ENCODE measurements around the gene SOX1.

Gene SOX1

DNA sequence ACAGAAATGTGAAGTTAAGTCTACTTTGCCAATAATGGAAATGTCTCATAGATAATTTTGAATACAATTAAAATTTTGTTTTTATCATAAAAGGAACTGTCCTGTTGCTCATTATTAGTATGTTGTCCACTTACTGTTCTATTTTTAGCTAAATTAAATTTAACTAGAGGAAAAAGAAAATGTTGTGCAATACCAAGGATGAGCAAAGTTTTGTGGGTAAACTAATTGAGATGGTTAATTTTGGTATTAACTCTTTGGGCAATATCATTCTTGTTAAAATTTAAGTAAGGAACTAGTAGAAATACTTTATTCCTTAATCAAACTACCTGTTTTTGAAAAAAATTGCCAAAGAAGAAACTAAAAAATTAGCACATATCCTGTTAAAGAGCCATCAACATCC is 43.5 kb downstream of the SOX1 start:
- no peak for TF ChIP-seq FOXP2 (optimal IDR thresholded peaks at IDR 0.05; ENCODE audit: borderline replicate concordance, extremely low read depth, extremely low read length, insufficient read depth)
- TF ChIP-seq, protein P1, sequence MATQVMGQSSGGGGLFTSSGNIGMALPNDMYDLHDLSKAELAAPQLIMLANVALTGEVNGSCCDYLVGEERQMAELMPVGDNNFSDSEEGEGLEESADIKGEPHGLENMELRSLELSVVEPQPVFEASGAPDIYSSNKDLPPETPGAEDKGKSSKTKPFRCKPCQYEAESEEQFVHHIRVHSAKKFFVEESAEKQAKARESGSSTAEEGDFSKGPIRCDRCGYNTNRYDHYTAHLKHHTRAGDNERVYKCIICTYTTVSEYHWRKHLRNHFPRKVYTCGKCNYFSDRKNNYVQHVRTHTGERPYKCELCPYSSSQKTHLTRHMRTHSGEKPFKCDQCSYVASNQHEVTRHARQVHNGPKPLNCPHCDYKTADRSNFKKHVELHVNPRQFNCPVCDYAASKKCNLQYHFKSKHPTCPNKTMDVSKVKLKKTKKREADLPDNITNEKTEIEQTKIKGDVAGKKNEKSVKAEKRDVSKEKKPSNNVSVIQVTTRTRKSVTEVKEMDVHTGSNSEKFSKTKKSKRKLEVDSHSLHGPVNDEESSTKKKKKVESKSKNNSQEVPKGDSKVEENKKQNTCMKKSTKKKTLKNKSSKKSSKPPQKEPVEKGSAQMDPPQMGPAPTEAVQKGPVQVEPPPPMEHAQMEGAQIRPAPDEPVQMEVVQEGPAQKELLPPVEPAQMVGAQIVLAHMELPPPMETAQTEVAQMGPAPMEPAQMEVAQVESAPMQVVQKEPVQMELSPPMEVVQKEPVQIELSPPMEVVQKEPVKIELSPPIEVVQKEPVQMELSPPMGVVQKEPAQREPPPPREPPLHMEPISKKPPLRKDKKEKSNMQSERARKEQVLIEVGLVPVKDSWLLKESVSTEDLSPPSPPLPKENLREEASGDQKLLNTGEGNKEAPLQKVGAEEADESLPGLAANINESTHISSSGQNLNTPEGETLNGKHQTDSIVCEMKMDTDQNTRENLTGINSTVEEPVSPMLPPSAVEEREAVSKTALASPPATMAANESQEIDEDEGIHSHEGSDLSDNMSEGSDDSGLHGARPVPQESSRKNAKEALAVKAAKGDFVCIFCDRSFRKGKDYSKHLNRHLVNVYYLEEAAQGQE (IDR thresholded peaks at IDR 0.05; ENCODE audit: insufficient read depth in 1 of 2, low read depth in 2 of 2, low read length in 2 of 2) = no peak
- TF ChIP-seq POLR2AphosphoS5 (IDR thresholded peaks at IDR 0.05; ENCODE audit: low read depth, low read length) = no peak
- TF ChIP-seq SIN3A (IDR thresholded peaks at IDR 0.05; ENCODE audit: borderline replicate concordance, insufficient read depth, low read length) = no peak
- TF ChIP-seq TAF1 (IDR thresholded peaks at IDR 0.05; ENCODE audit: borderline replicate concordance, insufficient read depth, low read length) = no peak

DNA sequence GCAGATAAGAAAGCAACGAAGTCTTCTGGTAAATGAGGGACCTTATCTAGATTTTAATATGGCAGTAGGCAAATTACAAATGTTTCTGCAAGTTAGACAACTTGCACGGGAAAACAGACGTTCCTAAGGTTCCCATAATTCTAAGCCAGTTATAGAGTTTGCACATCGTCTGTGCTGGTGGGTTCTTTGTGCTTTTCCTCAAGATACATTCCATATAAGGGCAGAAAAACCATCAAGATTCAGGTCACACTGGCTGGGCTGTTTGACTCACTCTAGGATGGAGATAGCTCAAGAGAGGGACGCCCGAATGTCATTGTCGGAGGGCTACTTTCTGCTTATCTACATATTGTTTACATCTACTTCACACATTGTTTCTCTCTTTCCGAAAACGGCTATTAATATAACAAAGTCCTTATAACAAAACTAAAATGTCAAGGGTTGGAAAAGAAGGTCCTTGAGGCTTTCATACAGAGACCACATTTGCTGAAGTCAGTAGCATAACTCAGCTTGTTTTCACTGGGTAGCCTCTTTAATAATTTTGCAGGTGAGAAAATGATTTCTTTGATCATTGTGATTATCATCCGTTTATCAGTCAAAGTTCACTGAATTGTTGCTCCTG is 44.4 kb downstream of the SOX1 start:
- no peak for TF ChIP-seq POLR2AphosphoS5 (IDR thresholded peaks at IDR 0.05; ENCODE audit: low read depth, low read length)
- TF ChIP-seq, protein P1 (IDR thresholded peaks at IDR 0.05; ENCODE audit: insufficient read depth in 1 of 2, low read depth in 2 of 2, low read length in 2 of 2) = no peak
- no peak for TF ChIP-seq FOXP2 (optimal IDR thresholded peaks at IDR 0.05; ENCODE audit: borderline replicate concordance, extremely low read depth, extremely low read length, insufficient read depth)
- TF ChIP-seq TAF1 (IDR thresholded peaks at IDR 0.05; ENCODE audit: borderline replicate concordance, insufficient read depth, low read length) = no peak
- no peak for TF ChIP-seq SIN3A (IDR thresholded peaks at IDR 0.05; ENCODE audit: borderline replicate concordance, insufficient read depth, low read length)

DNA sequence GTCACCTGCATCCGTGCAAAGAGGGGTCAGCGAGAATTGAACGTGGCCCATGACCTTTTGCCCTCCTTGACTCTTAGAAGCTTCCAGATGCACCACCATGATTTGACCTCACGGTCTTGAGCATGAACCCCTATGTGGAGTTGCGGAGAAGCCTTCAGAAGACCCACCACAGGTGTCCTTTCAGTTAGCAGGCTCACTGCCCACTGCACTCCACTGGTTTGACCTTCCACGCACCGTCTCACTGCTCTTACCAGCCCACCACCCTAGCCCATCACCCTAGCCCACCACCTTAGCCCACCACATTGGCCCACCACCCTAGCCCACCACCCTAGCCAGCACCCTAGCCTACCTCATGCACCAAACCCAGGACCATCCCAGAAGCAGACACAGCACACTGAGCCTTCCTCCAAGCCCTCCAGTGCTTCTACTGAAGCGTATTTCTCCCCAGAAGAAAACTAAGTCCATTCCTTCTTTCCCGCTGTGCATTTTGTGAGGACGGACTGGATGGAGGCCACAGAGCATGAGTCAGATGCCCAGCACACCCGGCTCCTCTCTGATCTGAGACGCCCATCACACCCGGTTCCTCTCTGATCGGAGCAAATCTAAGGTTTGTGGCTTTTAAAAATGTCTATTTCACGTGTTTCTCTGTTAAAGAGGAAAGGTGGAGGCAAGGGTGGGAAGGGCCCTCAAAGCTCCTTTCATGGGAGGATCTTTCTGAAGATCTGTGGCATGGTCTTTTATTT is 45.8 kb downstream of the SOX1 start:
- no peak for TF ChIP-seq TAF1 (IDR thresholded peaks at IDR 0.05; ENCODE audit: borderline replicate concordance, insufficient read depth, low read length)
- TF ChIP-seq, protein P1 (IDR thresholded peaks at IDR 0.05; ENCODE audit: insufficient read depth in 1 of 2, low read depth in 2 of 2, low read length in 2 of 2) = no peak
- no peak for TF ChIP-seq FOXP2 (optimal IDR thresholded peaks at IDR 0.05; ENCODE audit: borderline replicate concordance, extremely low read depth, extremely low read length, insufficient read depth)
- no peak for TF ChIP-seq POLR2AphosphoS5 (IDR thresholded peaks at IDR 0.05; ENCODE audit: low read depth, low read length)
- TF ChIP-seq SIN3A (IDR thresholded peaks at IDR 0.05; ENCODE audit: borderline replicate concordance, insufficient read depth, low read length) = no peak

DNA sequence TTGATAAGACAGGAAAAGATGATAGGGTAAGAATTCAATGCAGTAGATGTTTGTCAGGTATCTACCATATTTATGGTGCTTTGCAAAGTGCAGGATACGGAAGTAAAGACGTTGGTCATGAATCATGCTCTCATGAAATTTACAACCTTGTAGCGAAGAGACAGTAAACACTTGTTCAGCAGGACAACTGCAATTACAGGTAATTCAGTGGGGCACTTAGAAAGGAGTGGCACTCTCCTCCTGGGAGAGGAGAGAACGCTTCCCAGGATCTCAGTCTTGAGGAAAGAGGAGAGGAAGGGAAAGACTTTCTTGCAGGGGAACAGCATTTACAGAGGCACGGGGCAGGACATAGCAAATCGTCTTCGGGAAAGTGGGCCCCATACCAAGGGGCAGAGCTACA is 46.4 kb downstream of the SOX1 start:
- TF ChIP-seq FOXP2 (optimal IDR thresholded peaks at IDR 0.05; ENCODE audit: borderline replicate concordance, extremely low read depth, extremely low read length, insufficient read depth) = no peak
- TF ChIP-seq, protein P1 (IDR thresholded peaks at IDR 0.05; ENCODE audit: insufficient read depth in 1 of 2, low read depth in 2 of 2, low read length in 2 of 2) = no peak
- no peak for TF ChIP-seq TAF1 (IDR thresholded peaks at IDR 0.05; ENCODE audit: borderline replicate concordance, insufficient read depth, low read length)
- TF ChIP-seq SIN3A (IDR thresholded peaks at IDR 0.05; ENCODE audit: borderline replicate concordance, insufficient read depth, low read length) = no peak
- no peak for TF ChIP-seq POLR2AphosphoS5 (IDR thresholded peaks at IDR 0.05; ENCODE audit: low read depth, low read length)

All from PFSK-1 (cell line).